Brain microvascular endothelial cell (primary cell): ENCODE data around the gene ACTR6.
A peak's percentile ranks its signal among the peaks of the same experiment; 100 is the strongest.

ENCODE experiments used
- DNase-seq: peaks from one replicate; pipeline ENCODE4 v3.0.0-alpha.2; 2020
- H3K27ac ChIP-seq: fragments of 250-450 bp; sonication (Bioruptor Pico); 2 replicates; pipeline ENCODE4 v1.5.1; 2020; ENCODE audit warnings: mild to moderate bottlenecking, moderate library complexity
- H3K27me3 ChIP-seq: fragments of 250-450 bp; sonication (Bioruptor Pico); replicated peaks from 2 replicates; pipeline ENCODE4 v1.5.1; 2020; ENCODE audit warnings: mild to moderate bottlenecking
- H3K36me3 ChIP-seq: fragments of 250-450 bp; sonication (Bioruptor Pico); replicated peaks from 2 replicates; pipeline ENCODE4 v1.5.1; 2020; ENCODE audit warnings: mild to moderate bottlenecking
- H3K4me3 ChIP-seq: 2 replicates; pipeline ENCODE4 v1.5.1; 2011; ENCODE audit warnings: low read depth, mild to moderate bottlenecking, control low read depth, low read length, moderate library complexity
- CTCF ChIP-seq: IDR thresholded peaks from 2 replicates; pipeline ENCODE4 v1.5.1; 2011; ENCODE audit warnings: low read depth, mild to moderate bottlenecking, moderate library complexity, low read length, control low read depth, inconsistent platforms; ENCODE audit errors: missing control alignments
- in situ Hi-C: cut with HindIII; loops from 2 replicates; pipeline ENCODE4 v1.10.0; 2017; ENCODE audit warnings: low sequenced_read_pairs, low pct_ligation_motif_present

The ACTR6 gene

GRCh38 chr12:100200463-100201181 is at the start of gene ACTR6:
TSS of gene ACTR6 (plus strand) at chr12:100200815. CDS start at chr12:100200852, 37 bp downstream.
- H3K36me3 ChIP-seq: no peaks in the 10 kb centered on the region
- DNase-seq: peak; percentile 97
- in situ Hi-C loops: no loop called here
- TF ChIP-seq CTCF: no peak
- H3K4me3 ChIP-seq: peak within 1 kb of the TSS; percentile 91
- H3K27me3 ChIP-seq: no peaks in the 10 kb centered on the region
- H3K27ac ChIP-seq: peak within 1 kb of the TSS; percentile 75

- in situ Hi-C loops: no loop called here
- Histone ChIP-seq H3K36me3 (no peaks in the 10 kb centered on the region), H3K4me3 (no peak overlapping the region), H3K27me3 (no peaks in the 10 kb centered on the region), H3K27ac (no peak overlapping the region)
- DNase-seq: no peak
- no peak for TF ChIP-seq CTCF
These were observed 48.8 kb upstream of the ACTR6 start for GRCh38 chr12:100151769-100152168.

- H3K4me3 ChIP-seq: no peak overlapping the region
- no peak for TF ChIP-seq CTCF
- H3K36me3 ChIP-seq: no peaks in the 10 kb centered on the region
- no peak for DNase-seq
- in situ Hi-C loops: no loop called here
- H3K27ac ChIP-seq: no peak overlapping the region
- no peaks in the 10 kb centered on the region for H3K27me3 ChIP-seq
These were observed 47.5 kb upstream of the ACTR6 start for GRCh38 chr12:100153131-100153530.

- Histone ChIP-seq H3K36me3 (no peaks in the 10 kb centered on the region), H3K4me3 (no peak overlapping the region), H3K27me3 (no peaks in the 10 kb centered on the region), H3K27ac (no peak overlapping the region)
- peak; percentile 65 for DNase-seq
- TF ChIP-seq CTCF: peak; percentile 98
- in situ Hi-C loops: no loop called here
These were observed 46.0 kb upstream of the ACTR6 start for GRCh38 chr12:100154474-100155247.

- H3K27ac ChIP-seq: no peak overlapping the region
- in situ Hi-C loops: no loop called here
- no peak for DNase-seq
- no peaks in the 10 kb centered on the region for H3K36me3 ChIP-seq
- H3K27me3 ChIP-seq: no peaks in the 10 kb centered on the region
- no peak for TF ChIP-seq CTCF
- no peak overlapping the region for H3K4me3 ChIP-seq
These were observed 43.7 kb upstream of the ACTR6 start for GRCh38 chr12:100156731-100157426.
